CD4-positive, alpha-beta memory T cell (primary cell): Measurements from ENCODE around the gene NLGN3. TPM values are rescaled to one million over a fixed set of nuclear protein-coding genes. Genes with fewer than 3 reads are reported as not detected.

Source experiments
- CTCF ChIA-PET: fragments of 350-600 bp; sonication (Branson Sonifier 250); formaldehyde crosslinking; loops from one replicate; lab custom pipeline; 2021; ENCODE audit warnings: inconsistent platforms; ENCODE audit not compliant: partially characterized antibody; lab: Charles Lee
- POLR2A ChIA-PET: fragments of 350-600 bp; sonication (Branson Sonifier 250); formaldehyde crosslinking; loops from one replicate; lab custom pipeline; 2021; ENCODE audit not compliant: partially characterized antibody; lab: Charles Lee
- DNase-seq, 5 donors: peaks; one replicate each; pipeline versions ENCODE4 v3.0.0 to v3.0.0-alpha.2; 2020 to 2022; ENCODE audit warnings: mixed read lengths in 1 of 5
- H3K27ac ChIP-seq: one replicate; pipeline ENCODE4 v1.7.0; 2013; ENCODE audit warnings: low read depth, low read length
- H3K27me3 ChIP-seq: 2 replicates; pipeline ENCODE4 v1.7.0; 2013; ENCODE audit warnings: mild to moderate bottlenecking, low read length, moderate library complexity; ENCODE audit not compliant: insufficient read depth
- H3K36me3 ChIP-seq: 2 replicates; pipeline ENCODE4 v1.7.0; 2013; ENCODE audit warnings: mild to moderate bottlenecking, low read length, moderate library complexity; ENCODE audit not compliant: insufficient read depth
- H3K4me1 ChIP-seq: 2 replicates; pipeline ENCODE4 v1.7.0; 2013; ENCODE audit warnings: mild to moderate bottlenecking, low read length, moderate library complexity; ENCODE audit not compliant: insufficient read depth
- H3K4me3 ChIP-seq, 2 donors: one replicate each; pipeline ENCODE4 v1.7.0; 2013; ENCODE audit warnings: low read length in 2 of 2, mild to moderate bottlenecking in 1 of 2
- H3K9me3 ChIP-seq, 2 donors: one replicate each; pipeline ENCODE4 v1.7.0; 2013; ENCODE audit warnings: low read length in 2 of 2, control low read depth in 1 of 2; ENCODE audit not compliant: control insufficient read depth in 1 of 2
- H3K27ac Mint-ChIP-seq, 7 donors: one replicate each; pipeline ENCODE4 v1.8.0; 2020 to 2021; ENCODE audit warnings: mixed read lengths in 7 of 7, mild to moderate bottlenecking in 6 of 7, inconsistent platforms in 3 of 7, moderate library complexity in 3 of 7
- H3K27me3 Mint-ChIP-seq, 2 donors: one replicate each; pipeline ENCODE4 v1.8.0; 2020 to 2021; ENCODE audit warnings: mixed read lengths in 2 of 2
- H3K36me3 Mint-ChIP-seq, 2 donors: one replicate each; pipeline ENCODE4 v1.8.0; 2020 to 2021; ENCODE audit warnings: mixed read lengths in 2 of 2, inconsistent platforms in 1 of 2, mild to moderate bottlenecking in 1 of 2
- H3K4me1 Mint-ChIP-seq, 4 donors: one replicate each; pipeline ENCODE4 v1.8.0; 2020 to 2021; ENCODE audit warnings: mixed read lengths in 4 of 4, mild to moderate bottlenecking in 1 of 4
- H3K4me3 Mint-ChIP-seq, 8 donors: one replicate each; pipeline ENCODE4 v1.8.0; 2020 to 2021; ENCODE audit warnings: mixed read lengths in 8 of 8, mild to moderate bottlenecking in 7 of 8, moderate library complexity in 6 of 8, inconsistent platforms in 3 of 8
- H3K9me3 Mint-ChIP-seq, 8 donors: one replicate each; pipeline ENCODE4 v1.8.0; 2020 to 2021; ENCODE audit warnings: mixed read lengths in 8 of 8, mild to moderate bottlenecking in 5 of 8, inconsistent platforms in 3 of 8, moderate library complexity in 1 of 8
- intact Hi-C: fragments of 100-400 bp; cut with micrococcal nuclease; formaldehyde crosslinking; loops from one replicate; pipeline ENCODE4 v1.15.1; 2023
- polyA plus RNA-seq, 2 donors: library from polyadenylated mRNA; unstranded; fragments of 300-500 nt; fragmentation: Illumina TruSeq; gene quantifications; one replicate each; pipeline ENCODE4 v1.2.3, GENCODE V29; 2021
- total RNA-seq, 2 experiments: library from RNA; stranded (reverse); gene quantifications; one replicate each; pipeline ENCODE4 v1.2.3, GENCODE V29; 2021

NLGN3 gene
- total and polyA plus RNA-seq, 4 experiments from 2014 or later = 0.21 to 2.3 (median 1.2) TPM

- H3K9me3 ChIP-seq = no peaks in the 10 kb centered on the region
- peak; percentile 76 to 80 (median 80) for DNase-seq
- Mint-ChIP-seq H3K27me3 (no peaks in the 10 kb centered on the region), H3K4me3 (peak overlapping the region in 4 of 8 donors; percentile 0 to 64 (median 21)), H3K9me3 (no peaks in the 10 kb centered on the region), H3K36me3 (peaks cover 15 to 65% of the 10 kb centered on the region in 2 donors), H3K27ac (peak overlapping the region; percentile 38 to 94 (median 89)), H3K4me1 (peaks cover 7 to 18% (median 15%) of the 10 kb centered on the region in 4 donors)
- intact Hi-C loops = loop anchor here (1.0 to 2.0 kb wide), 4 partner anchors 18 to 50 kb away; partner anchors contain the start of gene IL2RG
- peak overlapping the region; percentile 28 for H3K27ac ChIP-seq
- POLR2A ChIA-PET = interaction anchor here (1.0 to 3.9 kb wide), 7 partner anchors 11 to 32 kb away, joined by 3 to 47 read pairs (median 15); partner anchors contain the start of genes FOXO4, IL2RG and MED12
- no peak overlapping the region for H3K4me3 ChIP-seq
- peaks cover 38% of the 10 kb centered on the region for H3K36me3 ChIP-seq
- peaks cover 13% of the 10 kb centered on the region for H3K4me1 ChIP-seq
- CTCF ChIA-PET = interaction anchor here (0.5 to 4.3 kb wide), 13 partner anchors 11 to 159 kb away, joined by 3 to 75 read pairs (median 6); partner anchors contain the start of genes CXorf65, FOXO4, IL2RG and MED12
- no peaks in the 10 kb centered on the region for H3K27me3 ChIP-seq
Measured at GRCh38 chrX:71128915-71129765, 15.5 kb upstream of the NLGN3 start.

- H3K4me1 ChIP-seq = peaks cover 13% of the 10 kb centered on the region
- no peaks in the 10 kb centered on the region for H3K27me3 ChIP-seq
- DNase-seq = no peak
- H3K4me3 ChIP-seq = no peak overlapping the region
- no peak overlapping the region for H3K4me3 Mint-ChIP-seq
- no peaks in the 10 kb centered on the region for H3K9me3 Mint-ChIP-seq
- ChIA-PET POLR2A (interaction anchor here (0.7 to 3.9 kb wide), 4 partner anchors 30 to 64 kb away, joined by 3 to 47 read pairs (median 3); partner anchors contain the start of genes FOXO4 and SNX12), CTCF (interaction anchor here (3.5 to 3.8 kb wide), 2 partner anchors 30 to 35 kb away, joined by 36 to 75 read pairs; partner anchors contain the start of gene FOXO4)
- H3K36me3 ChIP-seq = peaks cover 50% of the 10 kb centered on the region
- no peaks in the 10 kb centered on the region for H3K27me3 Mint-ChIP-seq
- peak overlapping the region in 4 of 7 donors; percentile 8 to 82 (median 28) for H3K27ac Mint-ChIP-seq
- H3K36me3 Mint-ChIP-seq = peaks cover 22 to 69% of the 10 kb centered on the region in 2 donors
- no peak overlapping the region for H3K27ac ChIP-seq
- H3K9me3 ChIP-seq = no peaks in the 10 kb centered on the region
- intact Hi-C loops = no loop called here
- peaks cover 11 to 18% (median 13%) of the 10 kb centered on the region in 4 donors for H3K4me1 Mint-ChIP-seq
Measured at GRCh38 chrX:71131510-71131909, 13.1 kb upstream of the NLGN3 start.

GRCh38 chrX:71140440-71140839, 4.2 kb upstream of the NLGN3 start:
- peaks cover 0 to 8% (median 3%) of the 10 kb centered on the region in 4 donors for H3K4me1 Mint-ChIP-seq
- ChIA-PET CTCF (no interaction called here), POLR2A (no interaction called here)
- H3K4me3 Mint-ChIP-seq = no peak overlapping the region
- H3K36me3 Mint-ChIP-seq = peaks cover 21 to 46% of the 10 kb centered on the region in 2 donors
- H3K27ac Mint-ChIP-seq = peak overlapping the region in 2 of 7 donors; percentile 32 to 64
- H3K27me3 Mint-ChIP-seq = no peaks in the 10 kb centered on the region
- Histone ChIP-seq H3K4me3 (no peak overlapping the region), H3K36me3 (peaks cover 31% of the 10 kb centered on the region), H3K27ac (no peak overlapping the region), H3K27me3 (no peaks in the 10 kb centered on the region), H3K4me1 (peaks cover under 1% of the 10 kb centered on the region), H3K9me3 (no peaks in the 10 kb centered on the region)
- H3K9me3 Mint-ChIP-seq = no peaks in the 10 kb centered on the region
- no peak for DNase-seq
- intact Hi-C loops = no loop called here

- peaks cover 10 to 27% of the 10 kb centered on the region in 2 donors for H3K36me3 Mint-ChIP-seq
- Histone ChIP-seq H3K27ac (no peak overlapping the region), H3K9me3 (no peaks in the 10 kb centered on the region), H3K27me3 (no peaks in the 10 kb centered on the region), H3K4me3 (no peak overlapping the region), H3K36me3 (peaks cover 8% of the 10 kb centered on the region), H3K4me1 (peaks cover 11% of the 10 kb centered on the region)
- no peaks in the 10 kb centered on the region for H3K27me3 Mint-ChIP-seq
- H3K27ac Mint-ChIP-seq = peak overlapping the region in 1 of 7 donors; percentile 62
- ChIA-PET CTCF (no interaction called here), POLR2A (interaction anchor here (1.5 kb wide), 1 partner anchor 33 kb away, joined by 4 read pairs; the partner anchor contains the start of gene IL2RG)
- intact Hi-C loops = no loop called here
- no peak overlapping the region for H3K4me3 Mint-ChIP-seq
- H3K4me1 Mint-ChIP-seq = peaks cover 6 to 13% (median 11%) of the 10 kb centered on the region in 4 donors
- no peak for DNase-seq
- peaks cover 0 to 3% (median 0%) of the 10 kb centered on the region in 8 donors for H3K9me3 Mint-ChIP-seq
Measured at GRCh38 chrX:71143508-71143907, 1.1 kb upstream of the NLGN3 start.

- no peaks in the 10 kb centered on the region for H3K36me3 ChIP-seq
- Mint-ChIP-seq H3K4me3 (no peak overlapping the region), H3K27me3 (no peaks in the 10 kb centered on the region), H3K27ac (no peak overlapping the region), H3K36me3 (peaks cover 0 to 4% of the 10 kb centered on the region in 2 donors), H3K9me3 (peaks cover 0 to 3% (median 0%) of the 10 kb centered on the region in 8 donors), H3K4me1 (peaks cover 6 to 9% (median 8%) of the 10 kb centered on the region in 4 donors)
- H3K9me3 ChIP-seq = no peaks in the 10 kb centered on the region
- intact Hi-C loops = no loop called here
- no peak for DNase-seq
- H3K4me1 ChIP-seq = peaks cover 11% of the 10 kb centered on the region
- H3K27me3 ChIP-seq = no peaks in the 10 kb centered on the region
- H3K27ac ChIP-seq = no peak overlapping the region
- ChIA-PET POLR2A (interaction anchor here (1.0 to 1.3 kb wide), 2 partner anchors 29 to 45 kb away, joined by 3 read pairs; partner anchors contain the start of gene MED12), CTCF (interaction anchor here (1.1 kb wide), 1 partner anchor 19 kb away, joined by 4 read pairs; no protein-coding TSS in a partner anchor)
- no peak overlapping the region for H3K4me3 ChIP-seq
Measured at GRCh38 chrX:71147496-71148277, 3.0 kb downstream of the NLGN3 start.

GRCh38 chrX:71148278-71148663, 3.6 kb downstream of the NLGN3 start:
- intact Hi-C loops = no loop called here
- Mint-ChIP-seq H3K27me3 (no peaks in the 10 kb centered on the region), H3K27ac (no peak overlapping the region), H3K4me3 (no peak overlapping the region), H3K4me1 (peaks cover 6 to 9% (median 8%) of the 10 kb centered on the region in 4 donors), H3K9me3 (peaks cover 0 to 3% (median 0%) of the 10 kb centered on the region in 8 donors), H3K36me3 (peaks cover 0 to 3% of the 10 kb centered on the region in 2 donors)
- Histone ChIP-seq H3K4me1 (peaks cover 11% of the 10 kb centered on the region), H3K36me3 (no peaks in the 10 kb centered on the region), H3K9me3 (no peaks in the 10 kb centered on the region), H3K27me3 (no peaks in the 10 kb centered on the region), H3K4me3 (no peak overlapping the region), H3K27ac (no peak overlapping the region)
- DNase-seq = no peak
- CTCF ChIA-PET = no interaction called here
- POLR2A ChIA-PET = interaction anchor here (1.0 to 1.3 kb wide), 2 partner anchors 30 to 45 kb away, joined by 3 read pairs; partner anchors contain the start of gene MED12
